Heart left ventricle (tissue), 13 donors: ENCODE measurements around the gene USP32.

ENCODE experiments used
- POLR2A ChIP-seq, 2 donors: fragments of 450-650 bp; IDR thresholded peaks; one replicate each; pipeline ENCODE4 v1.6.1; 2017; ENCODE audit warnings: antibody characterized with exemption in 2 of 2, mild to moderate bottlenecking in 2 of 2, moderate library complexity in 2 of 2
- TF ChIP-seq, protein P1 (sequence below), 12 donors: fragments of 200-600 bp; sonication (generic) in 4 of 12; IDR thresholded peaks; one replicate each; pipeline versions ENCODE4 v1.5.0 to v1.8.0; 2018 to 2022; ENCODE audit warnings: antibody characterized with exemption in 12 of 12, mild to moderate bottlenecking in 5 of 12
- donor health status: ischemic (EF 13 %, LVEDD 7.1; RV severe dilation, severe dysfunction).
- donor health status: DM: no; HTN: yes; CAD: no.
- donor health status: DM: no; HTN: no; CAD: no.
- donor health status: ischemic (EF 25% LVEDD 6.9; RV normal size, moderate dysfunction).
- donor health status: ischemic (EF 25% LVEDD 5.7; RV mildly dilated, moderate dysfunction).
- donor health status: ischemic (EF 35%, LVEDD 5.7; RV mildly dilated, moderate dysfunction).
- donor health status: nonischemic (EF 11% LVEDD 7.7; RV severe dilation, severe dysfunction).
- donor health status: DM: yes; HTN: yes; CAD: no.
- donor health status: PGD.
- donor health status: ischemic (EF 29% LVEDD 5.4; RV normal size, mild dysfunction).
- donor health status: nonischemic (EF 23%, LVEDD 6.1; RV moderate dilation, normal function).

DNA sequence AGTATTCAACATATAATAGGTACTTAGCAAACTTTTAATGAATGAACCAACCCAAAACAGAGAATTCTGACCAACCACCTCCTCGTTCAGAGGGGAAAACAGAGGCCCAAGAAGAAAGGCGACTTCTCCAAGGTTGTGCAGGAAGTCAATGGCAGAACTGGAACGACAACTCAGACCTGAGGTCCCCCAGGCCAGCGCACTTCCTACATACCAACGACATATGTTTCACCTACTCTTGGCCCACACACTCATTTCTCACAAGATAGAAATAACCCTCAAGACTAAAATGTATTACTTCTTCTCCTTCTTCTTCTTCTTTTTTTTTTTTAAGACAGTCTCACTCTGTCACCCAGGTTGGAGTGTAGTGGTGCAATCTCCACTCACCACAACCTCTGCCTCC is 44.7 kb upstream of the USP32 start:
- TF ChIP-seq, protein P1, sequence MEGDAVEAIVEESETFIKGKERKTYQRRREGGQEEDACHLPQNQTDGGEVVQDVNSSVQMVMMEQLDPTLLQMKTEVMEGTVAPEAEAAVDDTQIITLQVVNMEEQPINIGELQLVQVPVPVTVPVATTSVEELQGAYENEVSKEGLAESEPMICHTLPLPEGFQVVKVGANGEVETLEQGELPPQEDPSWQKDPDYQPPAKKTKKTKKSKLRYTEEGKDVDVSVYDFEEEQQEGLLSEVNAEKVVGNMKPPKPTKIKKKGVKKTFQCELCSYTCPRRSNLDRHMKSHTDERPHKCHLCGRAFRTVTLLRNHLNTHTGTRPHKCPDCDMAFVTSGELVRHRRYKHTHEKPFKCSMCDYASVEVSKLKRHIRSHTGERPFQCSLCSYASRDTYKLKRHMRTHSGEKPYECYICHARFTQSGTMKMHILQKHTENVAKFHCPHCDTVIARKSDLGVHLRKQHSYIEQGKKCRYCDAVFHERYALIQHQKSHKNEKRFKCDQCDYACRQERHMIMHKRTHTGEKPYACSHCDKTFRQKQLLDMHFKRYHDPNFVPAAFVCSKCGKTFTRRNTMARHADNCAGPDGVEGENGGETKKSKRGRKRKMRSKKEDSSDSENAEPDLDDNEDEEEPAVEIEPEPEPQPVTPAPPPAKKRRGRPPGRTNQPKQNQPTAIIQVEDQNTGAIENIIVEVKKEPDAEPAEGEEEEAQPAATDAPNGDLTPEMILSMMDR (IDR thresholded peaks at IDR 0.05) = no peak
- no peak for TF ChIP-seq POLR2A (IDR thresholded peaks at IDR 0.05)
